CD4-positive, alpha-beta T cell treated with Interleukin-10 for 1 hour (primary cell): ENCODE results near the gene ZNF284.

ENCODE experiments used
- DNase-seq: peaks from one replicate; pipeline ENCODE4 v3.0.0-alpha.2; 2020

Gene ZNF284

GRCh38 chr19:44071824-44072542 lies at the start of gene ZNF284:
ZNF284 (plus strand) TSS chr19:44072159; CDS start chr19:44076390, 4,231 bp downstream.
- DNase-seq: peak; percentile 92

DNA sequence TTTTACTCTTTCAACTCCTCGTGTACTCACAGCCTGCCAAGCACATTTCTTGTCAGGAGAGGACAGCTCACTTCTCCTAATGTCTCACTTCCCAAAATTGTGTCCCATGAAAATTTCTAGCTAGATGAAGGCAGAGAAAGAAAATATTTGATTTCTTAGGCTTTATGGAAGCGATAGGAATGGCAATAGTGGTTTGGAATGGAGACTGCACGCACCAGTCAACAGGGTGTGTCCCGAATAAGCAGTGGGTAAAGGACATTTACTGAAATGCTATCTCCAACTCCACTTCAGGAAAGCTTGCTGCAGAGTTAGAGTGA lies 47.1 kb upstream of the ZNF284 start:
- DNase-seq: no peak

DNA sequence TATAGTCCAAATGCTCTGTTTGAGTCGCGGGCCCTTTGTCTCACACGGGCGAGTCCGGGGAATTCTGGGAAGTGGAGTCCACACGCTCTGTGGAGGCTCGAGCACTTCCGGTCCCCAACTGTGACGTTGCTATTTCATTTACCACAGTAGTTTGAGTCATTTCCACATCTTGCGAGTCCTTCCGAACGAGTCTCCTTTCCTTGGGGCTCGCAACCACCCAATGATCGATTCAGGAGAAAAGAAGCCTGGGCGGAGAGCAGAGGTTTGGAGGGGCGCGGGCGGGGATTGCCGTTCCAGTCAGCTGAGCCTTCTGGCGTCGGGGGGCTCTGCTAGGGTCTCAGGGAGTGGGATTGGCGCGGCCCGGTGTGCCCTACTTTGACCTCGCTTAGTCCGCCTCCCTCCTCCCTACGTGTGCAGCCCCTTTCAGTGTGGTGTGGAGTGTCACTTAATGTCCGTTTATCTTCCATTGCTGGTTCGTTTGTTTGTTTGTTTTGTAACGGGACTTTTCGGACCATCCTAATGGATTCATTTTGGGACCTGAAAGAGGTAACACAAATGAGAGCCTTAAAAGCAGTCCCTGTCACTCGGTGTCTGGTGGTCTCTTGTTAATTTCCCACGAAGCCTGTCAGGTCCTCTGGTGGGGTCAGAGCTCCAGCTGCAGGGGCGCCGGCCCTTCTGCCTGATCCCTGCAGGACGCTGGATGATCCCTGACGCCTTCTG lies 46.6 kb upstream of the ZNF284 start, which contains the start of gene ZNF222:
TSS of gene ZNF222 (plus strand) at position 163 of the 720 bp plus-strand sequence. CDS start at position 221, 58 bp downstream.
- DNase-seq: peak; percentile 85

GRCh38 chr19:44026622-44027021 lies 45.3 kb upstream of the ZNF284 start:
- DNase-seq: no peak

- DNase-seq: no peak
These were observed 39.9 kb upstream of the ZNF284 start for GRCh38 chr19:44032001-44032610.

GRCh38 chr19:44042147-44042546 lies 29.8 kb upstream of the ZNF284 start:
- DNase-seq: no peak

DNA sequence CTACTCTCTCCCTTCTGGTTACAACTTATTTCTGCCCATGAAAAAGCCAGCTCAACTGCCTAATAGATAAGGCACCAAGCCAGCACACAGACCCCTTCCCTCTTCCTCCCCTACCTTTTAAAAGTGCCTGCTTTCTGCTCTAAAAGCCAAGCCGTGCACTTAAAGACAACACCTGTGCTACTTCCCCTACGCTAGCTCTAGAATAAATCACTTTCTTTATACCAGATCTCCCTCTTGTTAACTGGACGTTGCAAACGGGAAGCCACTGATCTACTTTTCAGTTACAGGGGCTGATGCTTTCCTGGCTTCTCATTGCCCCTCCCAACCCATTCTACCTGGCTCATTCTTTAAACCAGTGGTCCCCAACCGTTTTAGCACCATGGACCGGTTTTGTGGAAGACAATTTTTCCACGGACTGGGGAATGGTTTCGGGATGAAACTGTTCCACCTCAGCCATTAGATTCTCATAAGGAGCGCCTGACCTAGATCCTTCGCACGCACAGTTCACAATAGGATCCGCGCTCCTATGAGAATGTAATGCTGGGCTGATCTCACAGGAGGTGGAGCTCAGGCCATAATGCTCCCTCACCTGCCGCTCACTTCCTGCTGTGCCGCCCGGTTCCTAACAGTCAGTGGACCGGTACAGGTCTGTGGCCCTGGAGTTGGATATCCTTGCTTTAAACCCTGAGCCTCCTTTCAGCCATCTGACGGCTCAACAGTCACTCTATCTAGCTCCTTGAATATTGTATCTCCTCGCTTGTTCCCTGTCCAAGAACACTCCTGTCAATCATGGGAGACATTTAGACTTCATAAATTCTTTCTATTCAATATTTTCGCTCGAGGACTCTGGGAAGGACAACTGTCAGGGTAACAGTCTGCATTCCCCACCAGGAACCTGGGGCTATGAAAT lies 21.0 kb upstream of the ZNF284 start:
- DNase-seq: peak; percentile 17

GRCh38 chr19:44051650-44052402 lies 20.1 kb upstream of the ZNF284 start, which contains the start of gene ZNF223:
ZNF223 (plus strand) TSS chr19:44052036; CDS start chr19:44055177, 3,141 bp downstream.
- peak; percentile 71 for DNase-seq

DNA sequence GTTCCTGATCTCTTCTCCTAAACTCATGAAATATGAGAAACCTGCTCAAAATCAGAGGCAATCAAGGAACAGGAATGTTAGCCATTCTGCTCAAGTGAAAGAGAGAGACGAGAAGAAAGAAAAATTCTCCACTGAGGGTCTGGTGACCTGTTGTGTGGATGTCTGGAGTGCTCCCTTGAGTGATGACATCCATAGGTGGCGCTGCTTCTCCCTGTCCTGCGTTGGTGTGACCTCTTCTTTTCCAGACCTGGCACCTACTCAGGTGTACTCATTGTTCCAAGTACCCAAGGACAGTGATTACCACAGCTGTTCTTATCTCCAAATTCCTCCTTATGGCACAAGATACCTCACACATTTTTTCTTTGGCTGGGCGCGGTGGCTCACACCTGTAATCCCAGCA lies 16.1 kb upstream of the ZNF284 start:
- DNase-seq: no peak

GRCh38 chr19:44059229-44059628 lies 12.7 kb upstream of the ZNF284 start:
- DNase-seq: no peak

- DNase-seq: no peak
These were observed 10.9 kb upstream of the ZNF284 start for GRCh38 chr19:44061038-44061437.

- no peak for DNase-seq
These were observed 5.7 kb upstream of the ZNF284 start for GRCh38 chr19:44066305-44066704.

DNA sequence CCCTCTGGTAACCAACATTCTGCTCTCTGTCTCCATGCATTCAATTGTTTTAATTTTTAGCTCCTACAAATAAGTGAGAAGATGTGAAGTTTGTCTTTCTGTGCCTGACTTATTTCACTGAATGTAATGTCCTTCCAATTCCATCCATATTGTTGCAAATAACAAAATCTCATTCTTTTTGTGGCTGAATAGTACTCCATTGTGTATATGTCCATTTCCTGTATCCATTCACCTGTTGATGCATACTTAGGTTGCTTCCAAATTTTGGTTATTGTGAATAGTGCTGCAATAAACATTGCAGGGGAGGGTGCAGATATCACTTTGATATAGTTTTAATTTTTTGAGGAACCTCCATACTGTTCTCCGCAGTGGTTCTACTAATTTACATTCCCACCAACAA lies 2.5 kb upstream of the ZNF284 start:
- no peak for DNase-seq

GRCh38 chr19:44072543-44073401 lies 813 bp downstream of the ZNF284 start:
- no peak for DNase-seq

GRCh38 chr19:44076325-44076724 lies 4.4 kb downstream of the ZNF284 start:
- DNase-seq: no peak

GRCh38 chr19:44092108-44092507 lies 20.1 kb downstream of the ZNF284 start:
- no peak for DNase-seq

DNA sequence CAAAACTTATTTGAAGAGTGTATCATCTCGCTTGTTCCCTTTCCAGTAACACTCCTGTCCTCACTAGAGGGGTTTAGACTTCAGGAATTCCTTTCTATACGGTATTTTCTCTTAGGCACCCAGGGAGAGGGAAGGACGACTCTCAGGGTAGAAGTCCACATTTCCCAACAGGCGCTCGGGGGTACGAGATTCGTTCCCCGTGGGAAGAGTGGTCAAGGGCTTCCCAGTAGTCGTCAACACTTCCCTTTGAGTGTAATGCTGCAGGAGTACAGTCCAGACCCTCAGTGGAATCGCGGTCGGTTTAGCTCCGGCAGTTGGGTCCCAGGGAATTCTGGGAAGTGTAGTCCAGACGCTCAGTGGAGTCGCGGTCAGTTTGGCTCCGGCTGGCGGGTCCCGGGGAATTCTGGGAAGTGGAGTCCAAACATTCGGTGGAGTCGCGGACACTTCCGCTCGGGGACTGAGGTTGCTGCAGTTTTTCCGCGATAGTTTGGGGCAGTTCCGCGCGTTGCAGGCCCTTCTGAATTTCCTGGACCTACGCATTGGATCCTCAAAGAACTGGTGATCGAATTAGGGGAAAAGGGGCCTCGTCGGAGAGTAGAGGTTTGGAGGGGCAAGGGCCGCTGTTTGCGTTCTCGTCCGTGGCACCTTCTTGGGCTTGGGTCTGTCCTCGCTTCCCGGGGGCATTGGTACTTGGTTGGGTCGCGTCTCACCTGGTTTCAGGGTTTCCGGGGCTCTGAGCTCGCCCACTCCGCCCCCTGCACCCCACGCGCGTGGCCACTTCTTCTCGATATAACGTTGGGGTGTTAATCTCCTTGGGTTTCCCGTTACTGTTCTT lies 22.2 kb downstream of the ZNF284 start, which contains the start of gene ZNF224:
TSS of gene ZNF224 (plus strand) at position 431 of the 835 bp plus-strand sequence. CDS start 3,513 bp downstream, outside the sequence.
- DNase-seq: peak; percentile 90

- DNase-seq: no peak
These were observed 35.8 kb downstream of the ZNF284 start for GRCh38 chr19:44107751-44108150.

DNA sequence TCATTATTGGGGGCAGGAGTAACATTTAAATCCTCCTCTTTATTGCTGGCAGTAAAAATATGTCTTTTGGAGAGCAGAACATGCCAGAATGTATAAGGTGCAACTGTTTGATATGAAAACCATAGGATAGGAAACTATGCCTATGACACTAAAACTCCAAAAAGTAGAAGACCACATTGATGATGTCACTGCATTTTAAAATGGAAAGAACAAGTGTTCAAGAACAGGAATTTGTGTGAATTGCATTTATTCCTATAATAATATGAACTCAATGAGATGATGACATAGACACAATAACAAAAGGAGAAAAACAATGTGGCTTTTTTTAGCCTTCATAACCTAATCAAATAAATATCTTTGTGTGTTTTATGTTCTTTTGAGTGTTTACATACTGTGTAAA lies 37.5 kb downstream of the ZNF284 start:
- no peak for DNase-seq

DNA sequence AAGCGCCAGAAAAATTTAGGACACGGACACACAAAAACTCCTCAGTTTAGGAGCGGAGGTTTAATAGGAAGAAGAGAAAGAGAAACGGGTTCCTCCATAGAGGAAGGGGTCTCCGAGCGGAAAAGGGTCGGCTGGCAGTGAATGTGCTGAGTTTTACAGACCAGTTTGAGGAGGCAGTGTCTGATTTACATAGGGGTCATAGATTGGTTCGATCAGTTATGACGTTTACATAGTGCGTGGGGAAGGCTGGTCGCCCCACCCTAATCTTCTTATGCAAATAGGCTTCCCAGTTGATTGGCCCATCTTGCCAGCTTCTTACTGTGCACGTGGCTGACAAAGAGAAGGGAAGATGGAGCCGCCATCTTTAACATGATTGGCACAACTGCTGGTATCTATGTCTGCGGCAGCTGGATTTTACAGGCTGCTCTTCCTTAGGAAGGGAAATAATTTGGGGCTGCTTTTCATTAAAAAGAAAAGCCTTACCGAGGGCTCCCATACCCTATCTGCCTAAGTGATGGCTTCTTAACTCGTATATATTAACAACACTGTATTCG lies 40.0 kb downstream of the ZNF284 start:
- DNase-seq: no peak
